ENCODE measurements around the gene OSBPL1A. TPM values are rescaled to one million over a fixed set of nuclear protein-coding genes. Genes with fewer than 3 reads are reported as not detected.

OSBPL1A gene
- polyA plus RNA-seq, 1 of the 3 experiments (the other 2 are of a cell fraction): 21.3 TPM

DNA sequence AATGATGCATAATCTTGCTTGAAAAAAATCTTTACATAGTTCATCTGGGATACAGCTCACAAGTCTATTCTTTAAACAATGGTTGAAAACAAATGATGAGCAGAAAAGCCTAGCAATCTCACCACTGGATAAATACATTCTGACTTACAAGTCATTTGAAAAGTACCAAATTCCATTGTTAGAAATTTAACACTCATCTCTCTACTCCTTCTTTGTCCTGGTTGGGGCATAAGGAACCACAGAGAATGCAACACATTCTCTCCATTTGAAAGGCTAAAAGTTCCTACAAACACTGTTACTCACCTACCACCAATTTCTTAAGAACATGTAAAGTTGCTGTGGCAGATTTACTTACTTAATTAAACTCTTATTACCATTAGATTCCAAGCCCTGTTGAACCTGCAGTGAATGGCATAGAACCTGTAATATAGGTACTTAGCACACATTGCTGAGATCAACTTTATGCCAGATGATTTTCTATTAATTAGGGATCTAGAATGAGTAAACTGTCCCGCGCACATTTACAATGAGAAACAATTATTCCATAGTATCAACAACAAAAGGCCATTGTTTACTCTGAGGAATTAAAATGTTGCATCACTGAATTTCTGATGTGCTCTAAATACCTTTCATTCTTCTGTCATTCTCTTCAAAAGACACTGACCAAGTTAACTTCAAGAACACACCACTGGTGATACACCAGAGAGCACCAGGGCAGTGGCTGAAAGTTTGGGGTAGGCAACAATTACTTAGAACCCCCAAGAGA, 189.2 kb downstream of the OSBPL1A start:
- Histone ChIP-seq H3K27me3 (ENCODE audit: insufficient read depth) (no peaks in the 10 kb centered on the region), H3K9me2 (no peaks in the 10 kb centered on the region), H3K36me3 (replicated peaks in 1 of 2; ENCODE audit: control insufficient read depth in 1 of 2, insufficient read depth in 2 of 2, low read length in 1 of 2) (no peaks in the 10 kb centered on the region), H3K27ac (ENCODE audit: low read depth in 2 of 2, low read length in 1 of 2) (no peak overlapping the region), H3K4me1 (ENCODE audit: control insufficient read depth in 1 of 2, insufficient read depth in 2 of 2, low read depth in 1 of 2, low read length in 1 of 2) (peaks cover 0 to 7% of the 10 kb centered on the region in 2 experiments; a peak in 1 of 4 replicates), H3K9ac (no peak overlapping the region), H3K4me3 (ENCODE audit: low read depth in 2 of 2, low read length in 1 of 2) (no peak overlapping the region), H3K4me2 (no peak overlapping the region), H3K79me2 (ENCODE audit: insufficient read depth) (no peaks in the 10 kb centered on the region), H4K20me1 (ENCODE audit: insufficient read depth) (no peaks in the 10 kb centered on the region), H3K9me3 (no peaks in the 10 kb centered on the region), H2AFZ (ENCODE audit: low read depth) (no peak overlapping the region), H3F3A (replicated peaks; ENCODE audit: insufficient read depth) (peaks cover 7% of the 10 kb centered on the region)
- ChIA-PET POLR2A (no interaction called here), CTCF (no interaction called here)
- DNase-seq: no peak
- no peak for TF ChIP-seq TEAD4 (IDR thresholded peaks at IDR 0.05; ENCODE audit: borderline replicate concordance, insufficient read depth)
- TF ChIP-seq SIN3A (IDR thresholded peaks at IDR 0.05; ENCODE audit: borderline replicate concordance, low read depth, low read length): no peak
- no peak for TF ChIP-seq ELF1 (IDR thresholded peaks at IDR 0.05)
- TF ChIP-seq GABPA (IDR thresholded peaks at IDR 0.05; ENCODE audit: low read depth): no peak
- TF ChIP-seq RXRA (IDR thresholded peaks at IDR 0.05; ENCODE audit: borderline replicate concordance, low read depth): no peak
- TF ChIP-seq JUND (IDR thresholded peaks at IDR 0.05): no peak
- no peak for TF ChIP-seq RCOR1 (IDR thresholded peaks at IDR 0.05; ENCODE audit: low read length)
- TF ChIP-seq, protein P1, sequence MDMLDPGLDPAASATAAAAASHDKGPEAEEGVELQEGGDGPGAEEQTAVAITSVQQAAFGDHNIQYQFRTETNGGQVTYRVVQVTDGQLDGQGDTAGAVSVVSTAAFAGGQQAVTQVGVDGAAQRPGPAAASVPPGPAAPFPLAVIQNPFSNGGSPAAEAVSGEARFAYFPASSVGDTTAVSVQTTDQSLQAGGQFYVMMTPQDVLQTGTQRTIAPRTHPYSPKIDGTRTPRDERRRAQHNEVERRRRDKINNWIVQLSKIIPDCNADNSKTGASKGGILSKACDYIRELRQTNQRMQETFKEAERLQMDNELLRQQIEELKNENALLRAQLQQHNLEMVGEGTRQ (IDR thresholded peaks at IDR 0.05; ENCODE audit: borderline replicate concordance, low read depth, low read length): no peak
- no peak for TF ChIP-seq POLR2AphosphoS5 (IDR thresholded peaks at IDR 0.05; ENCODE audit: low read depth, low read length)
- no peak for TF ChIP-seq EZH2phosphoT487 (IDR thresholded peaks at IDR 0.05; ENCODE audit: borderline replicate concordance, low read depth)
- no peak for TF ChIP-seq YY1 (IDR thresholded peaks at IDR 0.05; ENCODE audit: low read depth)
- no peak for TF ChIP-seq TAF1 (IDR thresholded peaks at IDR 0.05; ENCODE audit: borderline replicate concordance, low read depth, low read length)
- TF ChIP-seq, protein P2, sequence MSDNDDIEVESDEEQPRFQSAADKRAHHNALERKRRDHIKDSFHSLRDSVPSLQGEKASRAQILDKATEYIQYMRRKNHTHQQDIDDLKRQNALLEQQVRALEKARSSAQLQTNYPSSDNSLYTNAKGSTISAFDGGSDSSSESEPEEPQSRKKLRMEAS (IDR thresholded peaks at IDR 0.05; ENCODE audit: low read depth): no peak
- TF ChIP-seq, protein P3, sequence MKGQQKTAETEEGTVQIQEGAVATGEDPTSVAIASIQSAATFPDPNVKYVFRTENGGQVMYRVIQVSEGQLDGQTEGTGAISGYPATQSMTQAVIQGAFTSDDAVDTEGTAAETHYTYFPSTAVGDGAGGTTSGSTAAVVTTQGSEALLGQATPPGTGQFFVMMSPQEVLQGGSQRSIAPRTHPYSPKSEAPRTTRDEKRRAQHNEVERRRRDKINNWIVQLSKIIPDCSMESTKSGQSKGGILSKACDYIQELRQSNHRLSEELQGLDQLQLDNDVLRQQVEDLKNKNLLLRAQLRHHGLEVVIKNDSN (IDR thresholded peaks at IDR 0.05; ENCODE audit: borderline replicate concordance, low read depth): no peak
- TF ChIP-seq RFX5 (IDR thresholded peaks at IDR 0.05; ENCODE audit: low read length): no peak
- TF ChIP-seq FOSL2 (IDR thresholded peaks at IDR 0.05; ENCODE audit: borderline replicate concordance, low read depth): no peak
- TF ChIP-seq FOXM1 (IDR thresholded peaks at IDR 0.05; ENCODE audit: low read depth): no peak
- TF ChIP-seq, protein P4, sequence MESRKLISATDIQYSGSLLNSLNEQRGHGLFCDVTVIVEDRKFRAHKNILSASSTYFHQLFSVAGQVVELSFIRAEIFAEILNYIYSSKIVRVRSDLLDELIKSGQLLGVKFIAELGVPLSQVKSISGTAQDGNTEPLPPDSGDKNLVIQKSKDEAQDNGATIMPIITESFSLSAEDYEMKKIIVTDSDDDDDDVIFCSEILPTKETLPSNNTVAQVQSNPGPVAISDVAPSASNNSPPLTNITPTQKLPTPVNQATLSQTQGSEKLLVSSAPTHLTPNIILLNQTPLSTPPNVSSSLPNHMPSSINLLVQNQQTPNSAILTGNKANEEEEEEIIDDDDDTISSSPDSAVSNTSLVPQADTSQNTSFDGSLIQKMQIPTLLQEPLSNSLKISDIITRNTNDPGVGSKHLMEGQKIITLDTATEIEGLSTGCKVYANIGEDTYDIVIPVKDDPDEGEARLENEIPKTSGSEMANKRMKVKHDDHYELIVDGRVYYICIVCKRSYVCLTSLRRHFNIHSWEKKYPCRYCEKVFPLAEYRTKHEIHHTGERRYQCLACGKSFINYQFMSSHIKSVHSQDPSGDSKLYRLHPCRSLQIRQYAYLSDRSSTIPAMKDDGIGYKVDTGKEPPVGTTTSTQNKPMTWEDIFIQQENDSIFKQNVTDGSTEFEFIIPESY (IDR thresholded peaks at IDR 0.05; ENCODE audit: borderline replicate concordance, low read depth): no peak
- TF ChIP-seq, protein P5, sequence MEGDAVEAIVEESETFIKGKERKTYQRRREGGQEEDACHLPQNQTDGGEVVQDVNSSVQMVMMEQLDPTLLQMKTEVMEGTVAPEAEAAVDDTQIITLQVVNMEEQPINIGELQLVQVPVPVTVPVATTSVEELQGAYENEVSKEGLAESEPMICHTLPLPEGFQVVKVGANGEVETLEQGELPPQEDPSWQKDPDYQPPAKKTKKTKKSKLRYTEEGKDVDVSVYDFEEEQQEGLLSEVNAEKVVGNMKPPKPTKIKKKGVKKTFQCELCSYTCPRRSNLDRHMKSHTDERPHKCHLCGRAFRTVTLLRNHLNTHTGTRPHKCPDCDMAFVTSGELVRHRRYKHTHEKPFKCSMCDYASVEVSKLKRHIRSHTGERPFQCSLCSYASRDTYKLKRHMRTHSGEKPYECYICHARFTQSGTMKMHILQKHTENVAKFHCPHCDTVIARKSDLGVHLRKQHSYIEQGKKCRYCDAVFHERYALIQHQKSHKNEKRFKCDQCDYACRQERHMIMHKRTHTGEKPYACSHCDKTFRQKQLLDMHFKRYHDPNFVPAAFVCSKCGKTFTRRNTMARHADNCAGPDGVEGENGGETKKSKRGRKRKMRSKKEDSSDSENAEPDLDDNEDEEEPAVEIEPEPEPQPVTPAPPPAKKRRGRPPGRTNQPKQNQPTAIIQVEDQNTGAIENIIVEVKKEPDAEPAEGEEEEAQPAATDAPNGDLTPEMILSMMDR (IDR thresholded peaks at IDR 0.05): no peak
- 45% methylated on average over 2 of the region's 2 CpGs for WGBS (ENCODE audit: low lambda C conversion rate)

All from SK-N-SH (cell line).